ENCODE data around the gene MTHFSD.

The MTHFSD gene

GRCh38 chr16:86579268-86580062 lies 24.4 kb upstream of the MTHFSD start:
- no peak for ATAC-seq
- TF ChIP-seq CSDC2 (CRISPR knock-in tag; IDR thresholded peaks at IDR 0.05) (no peak), CSRNP3 (CRISPR knock-in tag; IDR thresholded peaks at IDR 0.05) (no peak), ZNF70 (CRISPR knock-in tag; IDR thresholded peaks at IDR 0.05) (no peak)

GRCh38 chr16:86578611-86579267 lies 23.7 kb upstream of the MTHFSD start:
- TF ChIP-seq GLIS3 (CRISPR knock-in tag; IDR thresholded peaks at IDR 0.05) (no peak), TSHZ2 (CRISPR knock-in tag; IDR thresholded peaks at IDR 0.05) (no peak), ZNF70 (CRISPR knock-in tag; IDR thresholded peaks at IDR 0.05) (no peak), ZC3H10 (CRISPR knock-in tag; IDR thresholded peaks at IDR 0.05) (no peak), CSDC2 (CRISPR knock-in tag; IDR thresholded peaks at IDR 0.05) (no peak), OSR1 (CRISPR knock-in tag; IDR thresholded peaks at IDR 0.05) (no peak), PATZ1 (CRISPR knock-in tag; IDR thresholded peaks at IDR 0.05; ENCODE audit: borderline replicate concordance) (no peak), ZFP30 (CRISPR knock-in tag; IDR thresholded peaks at IDR 0.05) (no peak)
- no peak for ATAC-seq

- ATAC-seq = no peak
- TF ChIP-seq OSR1 (CRISPR knock-in tag; IDR thresholded peaks at IDR 0.05) = no peak
- TF ChIP-seq CSDC2 (CRISPR knock-in tag; IDR thresholded peaks at IDR 0.05) = no peak
- TF ChIP-seq GLIS3 (CRISPR knock-in tag; IDR thresholded peaks at IDR 0.05) = no peak
- no peak for TF ChIP-seq BACH2 (CRISPR knock-in tag; IDR thresholded peaks at IDR 0.05; ENCODE audit: borderline replicate concordance)
- TF ChIP-seq POU6F1 (CRISPR knock-in tag; IDR thresholded peaks at IDR 0.05; ENCODE audit: borderline replicate concordance, low read depth) = no peak
- no peak for TF ChIP-seq ZFP3 (CRISPR knock-in tag; IDR thresholded peaks at IDR 0.05)
- no peak for TF ChIP-seq CSRNP3 (CRISPR knock-in tag; IDR thresholded peaks at IDR 0.05)
- no peak for TF ChIP-seq PATZ1 (CRISPR knock-in tag; IDR thresholded peaks at IDR 0.05; ENCODE audit: borderline replicate concordance)
- TF ChIP-seq SNAI2 (CRISPR knock-in tag; IDR thresholded peaks at IDR 0.05) = no peak
- no peak for TF ChIP-seq ARNTL (CRISPR knock-in tag; IDR thresholded peaks at IDR 0.05; ENCODE audit: borderline replicate concordance, low read depth)
- no peak for TF ChIP-seq TCF4 (CRISPR knock-in tag; IDR thresholded peaks at IDR 0.05; ENCODE audit: borderline replicate concordance)
- no peak for TF ChIP-seq ZNF8 (CRISPR knock-in tag; IDR thresholded peaks at IDR 0.05)
Measured at GRCh38 chr16:86578061-86578599, 23.1 kb upstream of the MTHFSD start, which contains the start of gene FOXL1. FOXL1 (plus strand) TSS chr16:86578549; CDS start chr16:86578724, 175 bp downstream.
